ENCODE results near the gene LTBP2.

Gene LTBP2

DNA sequence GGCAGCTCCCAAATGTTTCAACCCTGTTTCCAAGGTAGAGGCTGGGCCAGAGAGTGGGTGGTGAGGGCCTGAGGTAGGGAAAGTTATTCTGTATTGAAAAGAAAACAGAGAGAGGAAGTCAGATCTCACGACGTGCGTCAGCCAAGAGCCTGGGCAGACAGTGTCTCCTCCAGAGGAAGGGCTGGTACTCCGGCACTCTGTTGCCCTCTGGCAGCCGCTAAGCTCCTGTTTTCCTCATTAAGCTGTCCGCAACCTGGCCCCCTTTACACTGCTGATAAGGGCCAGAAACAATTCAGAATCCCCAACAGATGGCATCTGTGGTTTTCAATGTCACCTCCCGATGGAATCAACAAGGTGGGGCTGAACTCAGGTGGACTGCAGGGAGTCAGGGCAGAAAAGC, 26.0 kb upstream of the LTBP2 start:
- no peak for TF ChIP-seq CTCF (conservative IDR thresholded peaks at IDR 0.05; ENCODE audit: low read depth, low read length)
- no peak for DNase-seq (ENCODE audit: low read depth)
- no peak overlapping the region for H3K4me3 ChIP-seq (ENCODE audit: low read length)

DNA sequence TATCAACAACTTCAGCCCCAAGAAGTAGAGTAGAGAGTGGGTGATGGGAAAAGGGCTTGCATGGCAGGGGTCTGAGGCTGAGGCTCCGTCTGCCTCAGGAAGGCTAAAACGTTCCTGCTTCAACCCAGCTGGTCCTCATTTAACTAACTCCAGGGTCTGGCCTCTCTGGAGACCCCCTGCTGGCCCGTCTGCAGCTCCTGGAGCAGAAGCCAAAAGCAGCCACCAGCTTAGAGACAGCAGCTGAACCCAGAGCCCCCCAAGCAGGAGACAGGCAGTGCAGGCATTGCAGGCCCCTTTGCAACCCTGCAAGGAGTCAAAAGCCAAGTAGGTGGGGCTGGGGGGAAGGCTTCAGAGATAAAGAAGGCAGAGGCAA, 25.1 kb upstream of the LTBP2 start:
- no peak for DNase-seq (ENCODE audit: low read depth)
- TF ChIP-seq CTCF (conservative IDR thresholded peaks at IDR 0.05; ENCODE audit: low read depth, low read length): no peak
- no peak overlapping the region for H3K4me3 ChIP-seq (ENCODE audit: low read length)

DNA sequence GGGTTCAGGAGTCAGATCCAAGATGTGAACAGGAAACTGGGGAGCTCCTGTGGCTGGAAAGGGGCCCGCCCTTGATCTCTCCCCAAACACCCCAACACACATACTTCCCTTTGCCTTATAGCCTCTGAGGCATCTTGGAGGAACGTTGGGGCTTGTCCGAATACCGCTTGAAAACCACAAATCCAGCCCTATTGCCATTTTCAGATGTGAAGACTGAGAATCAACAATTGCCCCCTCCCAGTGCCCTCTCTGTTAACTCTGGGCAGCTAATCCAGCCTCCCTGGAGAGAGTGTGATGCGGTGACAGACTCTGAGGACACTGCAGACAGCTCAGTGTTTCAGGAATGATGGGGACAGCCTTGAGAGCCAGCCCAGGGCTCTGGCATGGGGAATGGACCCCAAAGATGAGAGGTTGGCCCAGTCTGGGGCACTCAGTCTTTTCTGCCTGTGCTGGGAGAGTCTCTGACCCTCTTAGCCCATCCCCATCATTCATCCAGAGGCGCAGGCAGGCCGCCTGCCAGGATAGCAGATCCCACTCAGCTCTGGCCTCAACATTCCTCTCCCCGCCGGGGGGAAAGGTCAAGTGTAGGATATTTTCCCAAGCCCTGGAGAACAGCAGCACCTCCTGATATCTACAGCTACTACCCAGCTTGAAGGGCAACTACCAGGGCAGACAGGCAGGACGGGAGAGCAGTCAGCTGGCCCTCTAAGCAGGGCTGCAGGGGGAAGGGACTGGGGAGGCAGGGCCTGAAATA, 24.6 kb upstream of the LTBP2 start:
- H3K4me3 ChIP-seq (ENCODE audit: low read length): no peak overlapping the region
- TF ChIP-seq CTCF (conservative IDR thresholded peaks at IDR 0.05; ENCODE audit: low read depth, low read length): no peak
- no peak for DNase-seq (ENCODE audit: low read depth)

- no peak for TF ChIP-seq CTCF (conservative IDR thresholded peaks at IDR 0.05; ENCODE audit: low read depth, low read length)
- H3K4me3 ChIP-seq (ENCODE audit: low read length): no peak overlapping the region
- no peak for DNase-seq (ENCODE audit: low read depth)
Measured at GRCh38 chr14:74635847-74636246, 23.8 kb upstream of the LTBP2 start.

DNA sequence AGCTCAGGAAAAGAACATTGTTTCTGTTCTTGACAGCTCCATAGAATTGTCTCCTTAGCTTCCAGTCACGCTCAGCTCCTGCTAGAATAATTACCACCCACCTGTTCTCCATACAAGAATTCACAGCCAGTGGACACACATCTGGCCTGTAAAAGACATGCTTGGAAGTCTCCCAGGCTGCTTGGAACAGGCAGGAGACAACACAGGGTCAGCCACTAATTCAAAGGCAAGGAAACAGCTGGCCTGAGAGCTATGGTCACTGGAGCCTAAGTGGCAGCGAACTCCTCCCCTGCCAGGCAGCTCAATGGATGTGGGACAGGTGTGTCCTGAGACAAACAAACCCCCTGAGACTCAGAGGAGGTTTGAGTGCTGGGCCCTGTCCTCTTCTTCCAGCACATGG, 22.9 kb upstream of the LTBP2 start:
- no peak for DNase-seq (ENCODE audit: low read depth)
- no peak for TF ChIP-seq CTCF (conservative IDR thresholded peaks at IDR 0.05; ENCODE audit: low read depth, low read length)
- no peak overlapping the region for H3K4me3 ChIP-seq (ENCODE audit: low read length)

DNA sequence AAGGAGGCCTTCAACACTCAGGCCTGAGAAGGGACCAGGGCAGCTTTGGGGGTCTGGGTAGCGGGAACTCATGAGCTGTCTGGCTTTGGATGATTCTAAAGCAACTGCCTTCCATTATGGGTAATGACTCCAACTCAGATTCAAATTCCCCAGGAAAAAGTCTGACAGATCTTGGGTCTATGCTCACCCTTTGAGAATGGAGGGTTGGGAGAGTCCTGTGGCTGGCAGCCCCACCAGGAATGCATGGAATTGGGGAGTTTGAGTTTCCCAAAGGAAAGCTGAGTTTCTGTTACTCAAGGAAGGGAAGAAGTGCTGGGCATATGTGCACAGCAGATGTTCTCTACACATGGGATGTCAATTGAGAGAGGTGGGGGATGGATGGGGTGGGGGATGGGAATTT, 22.4 kb upstream of the LTBP2 start:
- DNase-seq (ENCODE audit: low read depth): no peak
- no peak overlapping the region for H3K4me3 ChIP-seq (ENCODE audit: low read length)
- TF ChIP-seq CTCF (conservative IDR thresholded peaks at IDR 0.05; ENCODE audit: low read depth, low read length): no peak

DNA sequence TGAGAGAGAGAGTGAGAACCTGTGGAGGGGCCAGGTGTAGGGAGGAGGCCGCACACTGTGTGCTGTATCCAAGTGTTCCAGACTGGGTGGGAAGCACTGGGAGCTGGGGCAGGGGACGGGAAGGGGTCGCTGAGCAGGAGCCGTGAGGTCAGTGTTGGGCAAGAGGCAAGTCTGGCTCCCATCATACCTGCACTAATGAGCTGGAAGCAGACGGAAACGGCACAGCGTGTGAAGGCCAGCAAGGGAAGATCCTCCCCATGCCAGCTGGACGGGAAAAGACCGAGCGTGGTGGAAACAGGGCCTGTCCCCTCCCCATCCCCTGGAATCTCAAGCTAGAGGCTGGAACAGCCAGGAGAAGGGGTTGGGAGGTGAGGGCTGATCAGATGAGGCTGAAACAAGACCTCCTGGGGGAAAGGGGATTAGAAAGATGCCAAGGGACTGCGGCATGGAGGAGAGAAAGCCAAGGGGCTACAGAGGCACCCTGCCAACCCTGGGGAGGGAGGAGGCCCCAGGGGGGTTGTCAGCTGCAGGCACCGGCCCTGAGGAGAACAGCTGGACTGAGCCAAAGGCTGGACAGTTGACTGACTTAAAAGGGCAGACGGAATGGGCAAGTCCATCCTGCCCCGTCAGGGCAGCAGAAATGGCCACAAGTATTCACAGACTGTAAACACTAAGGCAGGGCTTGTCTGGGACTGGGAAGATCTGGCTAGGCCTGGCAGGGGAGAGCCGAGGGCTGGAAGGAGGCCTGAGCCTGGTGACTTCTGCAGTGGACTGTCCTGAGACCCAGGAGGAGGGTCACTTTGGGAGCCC, 19.0 kb upstream of the LTBP2 start:
- no peak overlapping the region for H3K4me3 ChIP-seq (ENCODE audit: low read length)
- DNase-seq (ENCODE audit: low read depth): no peak
- TF ChIP-seq CTCF (conservative IDR thresholded peaks at IDR 0.05; ENCODE audit: low read depth, low read length): no peak
